WTC11 (cell line): ENCODE measurements around the gene TRMT11. TPM values are rescaled to one million over a fixed set of nuclear protein-coding genes. Genes with fewer than 3 reads are reported as not detected.
A peak's percentile ranks its signal among the peaks of the same experiment; 100 is the strongest.

Experiments
- ATAC-seq: fragments of 200-7000 bp; cut with Tn5 transposase; 2 replicates; pipeline ENCODE4 v1.10.0; 2021; ENCODE audit warnings: mild to moderate bottlenecking, moderate library complexity
- CTCF ChIA-PET: fragments of 300-600 bp; sonication (Branson Sonifier 250); formaldehyde crosslinking; loops from one replicate; lab custom pipeline; 2021; ENCODE audit warnings: antibody characterized with exemption; lab: Charles Lee
- POLR2A ChIA-PET: fragments of 350-600 bp; sonication (Branson Sonifier 250); formaldehyde crosslinking; loops from one replicate; lab custom pipeline; 2021; ENCODE audit warnings: antibody characterized with exemption; lab: Charles Lee
- DNase-seq: peaks from one replicate; pipeline ENCODE4 v3.0.0; 2021; ENCODE audit warnings: low spot score
- H3K27ac Mint-ChIP-seq: 2 replicates; pipeline ENCODE4 v1.8.0; 2021; ENCODE audit warnings: mixed read lengths
- H3K27me3 Mint-ChIP-seq: 2 replicates; pipeline ENCODE4 v1.8.0; 2021; ENCODE audit warnings: low read depth, mild to moderate bottlenecking, moderate library complexity, mixed read lengths
- H3K36me3 Mint-ChIP-seq: 2 replicates; pipeline ENCODE4 v1.8.0; 2021; ENCODE audit warnings: mixed read lengths
- H3K4me1 Mint-ChIP-seq: 2 replicates; pipeline ENCODE4 v1.8.0; 2022; ENCODE audit warnings: mixed read lengths
- H3K4me3 Mint-ChIP-seq: 2 replicates; pipeline ENCODE4 v1.8.0; 2021; ENCODE audit warnings: mild to moderate bottlenecking, moderate library complexity, mixed read lengths
- H3K9me3 Mint-ChIP-seq: 2 replicates; pipeline ENCODE4 v1.8.0; 2021; ENCODE audit warnings: mixed read lengths
- AFF4 ChIP-seq: sonication (generic); formaldehyde crosslinking; IDR thresholded peaks from 2 replicates; pipeline ENCODE4 v1.8.1; 2023; ENCODE audit warnings: mild to moderate bottlenecking, missing genetic modification reagents, borderline replicate concordance
- CREM ChIP-seq: sonication (generic); formaldehyde crosslinking; IDR thresholded peaks from 2 replicates; pipeline ENCODE4 v1.8.1; 2022; ENCODE audit warnings: mild to moderate bottlenecking, missing genetic modification reagents, moderate library complexity
- E2F1 ChIP-seq: sonication (generic); formaldehyde crosslinking; IDR thresholded peaks from 2 replicates; pipeline ENCODE4 v1.8.0; 2022; ENCODE audit warnings: mild to moderate bottlenecking, missing genetic modification reagents
- ESRRA ChIP-seq: sonication (generic); formaldehyde crosslinking; IDR thresholded peaks from 2 replicates; pipeline ENCODE4 v1.8.1; 2022; ENCODE audit warnings: mild to moderate bottlenecking, missing genetic modification reagents, borderline replicate concordance
- FOXK1 ChIP-seq: sonication (generic); formaldehyde crosslinking; IDR thresholded peaks from 2 replicates; pipeline ENCODE4 v1.8.0; 2022; ENCODE audit warnings: mild to moderate bottlenecking, moderate library complexity, missing genetic modification reagents
- JUN ChIP-seq: sonication (generic); formaldehyde crosslinking; IDR thresholded peaks from 2 replicates; pipeline ENCODE4 v1.8.0; 2023; ENCODE audit warnings: mild to moderate bottlenecking, missing genetic modification reagents
- MLX ChIP-seq: sonication (generic); formaldehyde crosslinking; IDR thresholded peaks from 2 replicates; pipeline ENCODE4 v1.8.1; 2023; ENCODE audit warnings: mild to moderate bottlenecking, missing genetic modification reagents, moderate library complexity
- NFE2L1 ChIP-seq: sonication (generic); formaldehyde crosslinking; IDR thresholded peaks from 2 replicates; pipeline ENCODE4 v1.8.1; 2023; ENCODE audit warnings: missing genetic modification reagents
- NR2C2 ChIP-seq: sonication (generic); formaldehyde crosslinking; IDR thresholded peaks from 2 replicates; pipeline ENCODE4 v1.8.0; 2022; ENCODE audit warnings: mild to moderate bottlenecking, missing genetic modification reagents
- NR3C1 ChIP-seq: sonication (generic); formaldehyde crosslinking; conservative IDR thresholded peaks from 2 replicates; pipeline ENCODE4 v1.8.1; 2023; ENCODE audit warnings: low read depth, mild to moderate bottlenecking, missing genetic modification reagents
- PRRX2 ChIP-seq: fragments of 250-450 bp; sonication (Bioruptor Pico); IDR thresholded peaks from 2 replicates; pipeline ENCODE4 v1.8.0; 2021; ENCODE audit warnings: mild to moderate bottlenecking
- RORB ChIP-seq: fragments of 250-450 bp; sonication (Bioruptor Pico); IDR thresholded peaks from 2 replicates; pipeline ENCODE4 v1.9.0; 2021; ENCODE audit warnings: mild to moderate bottlenecking
- SMAD4 ChIP-seq: sonication (generic); formaldehyde crosslinking; IDR thresholded peaks from 2 replicates; pipeline ENCODE4 v1.8.0; 2022; ENCODE audit warnings: mild to moderate bottlenecking, missing genetic modification reagents
- TEAD4 ChIP-seq: sonication (generic); formaldehyde crosslinking; IDR thresholded peaks from 2 replicates; pipeline ENCODE4 v1.8.0; 2022; ENCODE audit warnings: mild to moderate bottlenecking, missing genetic modification reagents
- USF2 ChIP-seq: sonication (generic); formaldehyde crosslinking; IDR thresholded peaks from 2 replicates; pipeline ENCODE4 v1.8.1; 2023; ENCODE audit warnings: mild to moderate bottlenecking, missing genetic modification reagents, moderate library complexity
- ZBTB43 ChIP-seq: sonication (generic); formaldehyde crosslinking; IDR thresholded peaks from 2 replicates; pipeline ENCODE4 v1.8.1; 2023; ENCODE audit warnings: mild to moderate bottlenecking, missing genetic modification reagents
- ZNF121 ChIP-seq: sonication (generic); formaldehyde crosslinking; IDR thresholded peaks from 2 replicates; pipeline ENCODE4 v1.8.0; 2023; ENCODE audit warnings: missing genetic modification reagents
- ZNF138 ChIP-seq: sonication (generic); formaldehyde crosslinking; conservative IDR thresholded peaks from 2 replicates; pipeline ENCODE4 v1.8.1; 2022; ENCODE audit warnings: mild to moderate bottlenecking, moderate library complexity, missing genetic modification reagents
- ZNF232 ChIP-seq: sonication (generic); formaldehyde crosslinking; IDR thresholded peaks from 2 replicates; pipeline ENCODE4 v1.8.0; 2022; ENCODE audit warnings: mild to moderate bottlenecking, missing genetic modification reagents
- ZNF671 ChIP-seq: fragments of 250-450 bp; sonication (Bioruptor Pico); IDR thresholded peaks from 2 replicates; pipeline ENCODE4 v1.8.0; 2021; ENCODE audit warnings: mild to moderate bottlenecking
- total RNA-seq: library from RNA; stranded (reverse); gene quantifications from 3 replicates; pipeline ENCODE4 v1.2.3, GENCODE V29; 2021
- TF ChIP-seq, protein P1 (sequence below): sonication (generic); formaldehyde crosslinking; IDR thresholded peaks from 2 replicates; pipeline ENCODE4 v1.8.0; 2023; ENCODE audit warnings: mild to moderate bottlenecking, missing genetic modification reagents

Gene TRMT11
- total RNA-seq, 1 experiment from 2014 or later = 32.3 TPM

GRCh38 chr6:125951323-125951722, 35.0 kb upstream of the TRMT11 start (continued):
- TF ChIP-seq CREM = no peak

DNA sequence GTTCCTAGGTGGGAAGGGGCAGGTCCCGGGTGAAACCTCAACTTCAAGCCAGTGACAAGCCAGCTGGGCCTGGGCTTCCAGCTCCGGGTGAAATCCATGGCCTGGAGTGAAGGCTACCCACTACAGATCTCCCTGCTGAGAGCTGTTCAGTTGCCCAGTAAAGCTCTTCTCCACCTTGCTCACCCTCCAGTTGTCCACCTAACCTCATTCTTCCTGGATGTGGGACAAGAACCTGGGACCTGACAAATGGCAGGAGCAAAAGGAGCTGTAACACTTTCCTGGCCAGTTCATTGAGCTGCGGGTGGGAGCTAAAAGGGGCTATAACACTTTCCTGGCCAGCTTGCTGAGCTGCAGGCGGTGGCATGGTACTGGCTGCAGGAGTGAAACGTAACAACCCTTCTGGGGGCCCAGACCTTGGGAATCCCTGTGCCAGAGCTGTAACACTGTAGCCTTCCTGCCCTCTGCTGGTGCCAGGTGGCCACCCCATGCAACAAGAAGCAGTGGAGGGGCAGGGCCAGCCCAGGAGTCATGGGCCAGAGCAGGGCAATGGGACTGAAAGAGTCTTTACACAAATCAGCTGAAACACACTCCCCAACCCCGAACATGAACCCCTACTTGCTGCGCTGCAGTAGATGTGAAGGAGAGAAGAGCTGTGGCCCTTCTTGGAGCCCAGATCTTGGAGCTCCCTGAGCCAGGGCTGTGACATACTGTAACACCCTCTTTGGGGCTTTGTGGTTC, 33.4 kb upstream of the TRMT11 start:
- Mint-ChIP-seq H3K9me3 (peaks cover 9% of the 10 kb centered on the region), H3K27ac (no peak overlapping the region), H3K4me1 (peaks cover 7% of the 10 kb centered on the region)
- POLR2A ChIA-PET = interaction anchor here (0.7 to 1.8 kb wide), 2 partner anchors 162 to 172 kb away, joined by 3 to 6 read pairs; partner anchors contain the start of gene NCOA7
- CTCF ChIA-PET = interaction anchor here (0.6 to 3.8 kb wide), 31 partner anchors 8 to 761 kb away, joined by 3 to 46 read pairs (median 4); partner anchors contain the start of genes HDDC2, NCOA7 and TRMT11
- no peak for TF ChIP-seq E2F1
- TF ChIP-seq ZNF138 (CRISPR knock-in tag) = no peak
- TF ChIP-seq, protein P1, sequence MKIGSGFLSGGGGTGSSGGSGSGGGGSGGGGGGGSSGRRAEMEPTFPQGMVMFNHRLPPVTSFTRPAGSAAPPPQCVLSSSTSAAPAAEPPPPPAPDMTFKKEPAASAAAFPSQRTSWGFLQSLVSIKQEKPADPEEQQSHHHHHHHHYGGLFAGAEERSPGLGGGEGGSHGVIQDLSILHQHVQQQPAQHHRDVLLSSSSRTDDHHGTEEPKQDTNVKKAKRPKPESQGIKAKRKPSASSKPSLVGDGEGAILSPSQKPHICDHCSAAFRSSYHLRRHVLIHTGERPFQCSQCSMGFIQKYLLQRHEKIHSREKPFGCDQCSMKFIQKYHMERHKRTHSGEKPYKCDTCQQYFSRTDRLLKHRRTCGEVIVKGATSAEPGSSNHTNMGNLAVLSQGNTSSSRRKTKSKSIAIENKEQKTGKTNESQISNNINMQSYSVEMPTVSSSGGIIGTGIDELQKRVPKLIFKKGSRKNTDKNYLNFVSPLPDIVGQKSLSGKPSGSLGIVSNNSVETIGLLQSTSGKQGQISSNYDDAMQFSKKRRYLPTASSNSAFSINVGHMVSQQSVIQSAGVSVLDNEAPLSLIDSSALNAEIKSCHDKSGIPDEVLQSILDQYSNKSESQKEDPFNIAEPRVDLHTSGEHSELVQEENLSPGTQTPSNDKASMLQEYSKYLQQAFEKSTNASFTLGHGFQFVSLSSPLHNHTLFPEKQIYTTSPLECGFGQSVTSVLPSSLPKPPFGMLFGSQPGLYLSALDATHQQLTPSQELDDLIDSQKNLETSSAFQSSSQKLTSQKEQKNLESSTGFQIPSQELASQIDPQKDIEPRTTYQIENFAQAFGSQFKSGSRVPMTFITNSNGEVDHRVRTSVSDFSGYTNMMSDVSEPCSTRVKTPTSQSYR = no peak
- TF ChIP-seq PRRX2 (CRISPR knock-in tag) = no peak
- no peak for TF ChIP-seq JUN (CRISPR knock-in tag)
- TF ChIP-seq TEAD4 (CRISPR knock-in tag) = no peak
- TF ChIP-seq ZBTB43 (CRISPR knock-in tag) = no peak
- TF ChIP-seq MLX (CRISPR knock-in tag) = no peak
- TF ChIP-seq NR3C1 (CRISPR knock-in tag) = no peak
- no peak for TF ChIP-seq ZNF121
- TF ChIP-seq SMAD4 (CRISPR knock-in tag) = no peak
- TF ChIP-seq NR2C2 = no peak
- no peak for TF ChIP-seq ESRRA (CRISPR knock-in tag)
- TF ChIP-seq USF2 (CRISPR knock-in tag) = no peak
- no peak for TF ChIP-seq ZNF671 (CRISPR knock-in tag)
- no peak for TF ChIP-seq NFE2L1
- no peak for TF ChIP-seq AFF4 (CRISPR knock-in tag)
- TF ChIP-seq ZNF232 (CRISPR knock-in tag) = no peak
- TF ChIP-seq FOXK1 = no peak
- TF ChIP-seq RORB (CRISPR knock-in tag) = no peak
- TF ChIP-seq, all 79 proteins: peak for 0
- Mint-ChIP-seq H3K27me3 (no peaks in the 10 kb centered on the region; the same call in 1 of the 2 replicates), H3K4me3 (no peak overlapping the region), H3K36me3 (peaks cover 4% of the 10 kb centered on the region; the same call in 1 of the 2 replicates)
- ATAC-seq (peak; percentile 50), DNase-seq (peak; percentile 69)
